ENCODE measurements around the gene AICDA.

AICDA gene

GRCh38 chr12:8554451-8555195 lies 58.0 kb downstream of the AICDA start:
- TF ChIP-seq CTCF (conservative IDR thresholded peaks at IDR 0.05; ENCODE audit: low read length) = no peak
- H3K4me3 ChIP-seq (ENCODE audit: low read length) = no peak overlapping the region
- no peak for DNase-seq (ENCODE audit: low read depth)

GRCh38 chr12:8553088-8553627 lies 59.5 kb downstream of the AICDA start:
- no peak for TF ChIP-seq CTCF (conservative IDR thresholded peaks at IDR 0.05; ENCODE audit: low read length)
- DNase-seq (ENCODE audit: low read depth) = no peak
- no peak overlapping the region for H3K4me3 ChIP-seq (ENCODE audit: low read length)
